ENCODE data around the gene IPCEF1.

DNA sequence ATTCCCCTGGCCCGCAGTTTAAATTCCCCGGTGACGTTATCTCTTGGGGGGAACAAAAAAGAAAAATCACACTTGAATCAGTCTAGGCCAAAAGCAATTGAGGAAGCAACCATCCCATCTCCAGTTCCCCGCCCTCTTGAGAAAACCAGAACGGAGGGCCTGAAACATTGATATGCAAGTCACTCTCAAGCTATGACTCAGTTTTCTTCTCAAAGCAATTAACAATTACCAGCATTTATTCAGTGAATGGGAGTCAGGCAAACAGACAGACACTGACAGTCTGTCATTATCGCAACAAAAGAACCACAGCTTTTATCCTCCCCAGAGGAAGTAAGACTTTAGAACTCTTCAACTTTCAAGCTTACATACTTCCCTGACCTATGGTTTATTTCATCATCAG lies 216.7 kb downstream of the IPCEF1 start:
- TF ChIP-seq, protein P1, sequence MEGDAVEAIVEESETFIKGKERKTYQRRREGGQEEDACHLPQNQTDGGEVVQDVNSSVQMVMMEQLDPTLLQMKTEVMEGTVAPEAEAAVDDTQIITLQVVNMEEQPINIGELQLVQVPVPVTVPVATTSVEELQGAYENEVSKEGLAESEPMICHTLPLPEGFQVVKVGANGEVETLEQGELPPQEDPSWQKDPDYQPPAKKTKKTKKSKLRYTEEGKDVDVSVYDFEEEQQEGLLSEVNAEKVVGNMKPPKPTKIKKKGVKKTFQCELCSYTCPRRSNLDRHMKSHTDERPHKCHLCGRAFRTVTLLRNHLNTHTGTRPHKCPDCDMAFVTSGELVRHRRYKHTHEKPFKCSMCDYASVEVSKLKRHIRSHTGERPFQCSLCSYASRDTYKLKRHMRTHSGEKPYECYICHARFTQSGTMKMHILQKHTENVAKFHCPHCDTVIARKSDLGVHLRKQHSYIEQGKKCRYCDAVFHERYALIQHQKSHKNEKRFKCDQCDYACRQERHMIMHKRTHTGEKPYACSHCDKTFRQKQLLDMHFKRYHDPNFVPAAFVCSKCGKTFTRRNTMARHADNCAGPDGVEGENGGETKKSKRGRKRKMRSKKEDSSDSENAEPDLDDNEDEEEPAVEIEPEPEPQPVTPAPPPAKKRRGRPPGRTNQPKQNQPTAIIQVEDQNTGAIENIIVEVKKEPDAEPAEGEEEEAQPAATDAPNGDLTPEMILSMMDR (IDR thresholded peaks at IDR 0.05; ENCODE audit: poor library complexity): no peak
- no peak for TF ChIP-seq EZH2 (IDR thresholded peaks at IDR 0.05; ENCODE audit: borderline replicate concordance)
